Measurements from ENCODE around the gene FADS6. TPM values are rescaled to one million over a fixed set of nuclear protein-coding genes. Genes with fewer than 3 reads are reported as not detected.
A peak's percentile ranks its signal among the peaks of the same experiment; 100 is the strongest.

FADS6 gene
- total RNA-seq, 1 experiment from 2014 or later = not detected

- ATAC-seq = no peak
- H3K27ac ChIP-seq (ENCODE audit: low read length) = no peak overlapping the region
- no peaks in the 10 kb centered on the region for H3F3A ChIP-seq (ENCODE audit: low read length, unreplicated experiment)
- no peak for TF ChIP-seq EZH2phosphoT487 (IDR thresholded peaks at IDR 0.05; ENCODE audit: borderline replicate concordance, low read length)
- TF ChIP-seq CTCF (conservative IDR thresholded peaks at IDR 0.05; ENCODE audit: low read depth, low read length) = no peak
- TF ChIP-seq EZH2 (IDR thresholded peaks at IDR 0.05; ENCODE audit: low read length, unreplicated experiment) = no peak
- H3K27me3 ChIP-seq (ENCODE audit: low read length) = peaks cover 69% of the 10 kb centered on the region
- POLR2A ChIA-PET (ENCODE audit: unreplicated experiment) = no interaction called here
- no peaks in the 10 kb centered on the region for H3K4me1 ChIP-seq (ENCODE audit: insufficient read depth, low read length)
- no peaks in the 10 kb centered on the region for H4K20me1 ChIP-seq (ENCODE audit: low read length)
- no peak overlapping the region for H2AFZ ChIP-seq (ENCODE audit: low read length)
- no peak for DNase-seq
- no peaks in the 10 kb centered on the region for H3K9me3 ChIP-seq (ENCODE audit: low read length)
- no peak overlapping the region for H3K9ac ChIP-seq (ENCODE audit: low read length)
- peak overlapping the region; percentile 77; the same call in 1 of the 2 replicates for H3K4me2 ChIP-seq (ENCODE audit: low read length)
- H3K79me2 ChIP-seq (ENCODE audit: low read length) = no peaks in the 10 kb centered on the region
- no peaks in the 10 kb centered on the region for H3K36me3 ChIP-seq (ENCODE audit: low read depth, low read length)
- intact Hi-C loops (cut with micrococcal nuclease) = no loop called here
- CTCF ChIA-PET = interaction anchor here (1.2 to 1.5 kb wide), 2 partner anchors 16 to 201 kb away, joined by 3 to 4 read pairs; no protein-coding TSS in a partner anchor
- H3K4me3 ChIP-seq (ENCODE audit: low read length) = no peak overlapping the region
- H3K9me2 ChIP-seq (replicated peaks; ENCODE audit: low read length) = no peaks in the 10 kb centered on the region
- BruUV-seq (replicated peaks) = no TSS peak
Measured at GRCh38 chr17:74858672-74859458, 34.6 kb downstream of the FADS6 start.

- H2AFZ ChIP-seq (ENCODE audit: low read length) = no peak overlapping the region
Measured at GRCh38 chr17:74857191-74857590, 36.2 kb downstream of the FADS6 start.

More at GRCh38 chr17:74857191-74857590, 36.2 kb downstream of the FADS6 start:
- Histone ChIP-seq H3K4me1 (ENCODE audit: insufficient read depth, low read length) (no peaks in the 10 kb centered on the region), H4K20me1 (ENCODE audit: low read length) (no peaks in the 10 kb centered on the region), H3K27me3 (ENCODE audit: low read length) (peaks cover 81% of the 10 kb centered on the region), H3K9me2 (replicated peaks; ENCODE audit: low read length) (no peaks in the 10 kb centered on the region), H3K9me3 (ENCODE audit: low read length) (no peaks in the 10 kb centered on the region), H3K79me2 (ENCODE audit: low read length) (no peaks in the 10 kb centered on the region), H3K36me3 (ENCODE audit: low read depth, low read length) (no peaks in the 10 kb centered on the region), H3K27ac (ENCODE audit: low read length) (no peak overlapping the region), H3K4me3 (ENCODE audit: low read length) (no peak overlapping the region), H3K9ac (ENCODE audit: low read length) (no peak overlapping the region), H3F3A (ENCODE audit: low read length, unreplicated experiment) (no peaks in the 10 kb centered on the region), H3K4me2 (ENCODE audit: low read length) (no peak overlapping the region)
- TF ChIP-seq EZH2phosphoT487 (IDR thresholded peaks at IDR 0.05; ENCODE audit: borderline replicate concordance, low read length) (no peak), CTCF (conservative IDR thresholded peaks at IDR 0.05; ENCODE audit: low read depth, low read length) (no peak), EZH2 (IDR thresholded peaks at IDR 0.05; ENCODE audit: low read length, unreplicated experiment) (no peak)
- no TSS peak for BruUV-seq (replicated peaks)
- DNase-seq (no peak), ATAC-seq (no peak)
- POLR2A ChIA-PET (ENCODE audit: unreplicated experiment) = no interaction called here
- intact Hi-C loops (cut with micrococcal nuclease) = no loop called here
- CTCF ChIA-PET = no interaction called here

Measured in PC-3 (cell line).